ENCODE results near the gene RUSF1.
"Not testable (repeated sequence)": the region's sequence is repeated elsewhere in the genome, so short reads cannot be mapped to it uniquely, and the experiment has no call there.

The RUSF1 gene

GRCh38 chr16:31445931-31446330 lies 62.3 kb downstream of the RUSF1 start:
- DNase-seq = not testable (repeated sequence)

- DNase-seq = no peak
Measured at GRCh38 chr16:31441956-31442355, 66.2 kb downstream of the RUSF1 start.

GRCh38 chr16:31440516-31441184 lies 67.5 kb downstream of the RUSF1 start:
- no peak for DNase-seq

- no peak for DNase-seq
Measured at GRCh38 chr16:31439519-31439918, 68.7 kb downstream of the RUSF1 start.
